Kidney (tissue), 14 donors: ENCODE measurements around the gene AGPAT1. TPM values are rescaled to one million over a fixed set of nuclear protein-coding genes. Genes with fewer than 3 reads are reported as not detected.

Source experiments
- DNase-seq, 5 donors: peaks; one replicate each; pipeline ENCODE4 v3.0.0-alpha.2; 2013 to 2020
- FAIRE-seq: peaks from 2 replicates; lab custom pipeline; 2012; peaks lifted over from hg19 to GRCh38; lab: Jason Lieb, UNC
- H3K27ac ChIP-seq, 2 donors: one replicate each; pipeline ENCODE4 v1.7.0; 2013; ENCODE audit warnings: low read depth in 2 of 2, low read length in 2 of 2, inconsistent platforms in 1 of 2
- H3K27me3 ChIP-seq: one replicate; pipeline ENCODE4 v1.7.1; 2013; ENCODE audit warnings: low read length, inconsistent platforms; ENCODE audit not compliant: control insufficient read depth, insufficient read depth
- H3K36me3 ChIP-seq, 3 donors: one replicate each; pipeline versions ENCODE4 v1.7.0 to v1.7.1; 2013; ENCODE audit warnings: low read length in 3 of 3, control low read depth in 1 of 3, inconsistent platforms in 1 of 3; ENCODE audit not compliant: insufficient read depth in 3 of 3, control insufficient read depth in 2 of 3
- H3K4me1 ChIP-seq, 3 donors: one replicate each; pipeline versions ENCODE4 v1.7.0 to v1.7.1; 2013; ENCODE audit warnings: low read length in 3 of 3, inconsistent platforms in 1 of 3, low read depth in 1 of 3; ENCODE audit not compliant: control insufficient read depth in 2 of 3, insufficient read depth in 2 of 3
- H3K4me3 ChIP-seq, 3 donors: one replicate each; pipeline versions ENCODE4 v1.7.0 to v1.8.1; 2013; ENCODE audit warnings: low read length in 3 of 3, control low read depth in 1 of 3, inconsistent platforms in 1 of 3
- H3K9ac ChIP-seq, 3 donors: one replicate each; pipeline versions ENCODE4 v1.7.0 to v1.7.1; 2013; ENCODE audit warnings: low read length in 3 of 3, control low read depth in 1 of 3, inconsistent platforms in 1 of 3
- H3K9me3 ChIP-seq, 3 donors: one replicate each; pipeline versions ENCODE4 v1.7.0 to v1.7.1; 2013; ENCODE audit warnings: low read length in 3 of 3, control low read depth in 1 of 3, inconsistent platforms in 1 of 3; ENCODE audit not compliant: control insufficient read depth in 2 of 3, insufficient read depth in 1 of 3
- intact Hi-C: fragments of 100-400 bp; cut with DNase I; formaldehyde crosslinking; loops from one replicate; pipeline ENCODE4 v1.11.1; 2022
- polyA plus RNA-seq: library from polyadenylated mRNA; stranded (reverse); fragments of 350-450 nt; fragmentation: Illumina TruSeq; extraction: RNeasy Lipid Tissue Mini Kit (QIAGEN cat#74804); gene quantifications from one replicate; pipeline ENCODE4 v1.2.3, GENCODE V29; 2014; ENCODE audit warnings: low read depth, low replicate concordance; ENCODE audit not compliant: insufficient read depth
- total RNA-seq: library from RNA; stranded (reverse); fragmentation: NEBNext Ultra II Directional; extraction: Animal tissue kit (Norgen Biotek cat#: 25700); gene quantifications from one replicate; pipeline ENCODE4 v1.2.1, GENCODE V29; 2021
- TF ChIP-seq, protein P1 (sequence below): IDR thresholded peaks from 3 replicates; pipeline ENCODE4 v1.5.1; 2012; ENCODE audit warnings: mild to moderate bottlenecking, moderate library complexity, borderline replicate concordance; ENCODE audit not compliant: insufficient read depth; ENCODE audit errors: extremely low read depth
- donor health status: control.
- donor health status: control.
- donor health status: control.
- donor health status: control.
- donor health status: control.
- donor health status: DM: yes; HTN: yes; CAD: no.
- donor health status: Normal renal cell carcinoma (clear cell type).

Gene AGPAT1
- total and polyA plus RNA-seq, 2 donors from 2014 or later = 58.9 to 87.1 TPM

DNA sequence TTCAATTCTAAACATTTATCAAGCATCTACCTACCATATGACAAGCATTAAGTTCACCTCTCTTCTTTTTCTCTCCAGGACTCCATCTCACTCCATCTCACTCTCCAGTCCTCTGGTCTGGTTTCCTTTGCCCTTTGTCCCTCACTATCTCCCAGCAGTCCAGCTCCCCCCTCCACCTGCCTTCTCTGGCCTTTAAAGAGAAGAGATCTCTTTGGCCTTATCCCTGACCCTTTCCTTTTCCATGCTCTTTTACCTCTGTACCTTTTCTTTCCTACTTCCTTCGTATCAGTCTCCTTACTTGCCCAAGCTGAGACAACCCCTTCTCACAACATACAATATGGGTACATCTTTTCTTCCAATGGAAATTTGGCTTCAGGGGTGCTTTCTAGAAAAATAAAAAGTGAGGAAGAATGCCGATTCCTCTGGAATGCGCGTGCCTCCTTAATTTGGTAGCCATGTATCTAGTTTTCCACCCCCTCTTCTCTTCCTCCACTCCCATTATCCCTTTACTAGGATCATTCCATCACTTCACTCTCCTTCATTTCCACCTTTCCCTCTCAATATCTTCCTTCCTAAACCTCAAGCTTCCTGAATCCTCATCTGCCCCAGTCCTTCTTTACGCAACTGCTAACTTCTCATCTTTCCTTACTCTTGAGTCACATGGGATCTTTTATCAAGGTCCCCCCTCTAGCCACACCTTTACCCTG lies 745 bp upstream of the AGPAT1 start:
- FAIRE-seq (no peak), DNase-seq (peak in 1 of 5 donors; percentile 29)
- Histone ChIP-seq H3K36me3 (peaks cover 0 to 8% (median 0%) of the 10 kb centered on the region in 3 donors), H3K4me1 (peaks cover 7 to 31% (median 30%) of the 10 kb centered on the region in 3 donors), H3K4me3 (peak overlapping the region; percentile 75 to 95 (median 94)), H3K9me3 (no peaks in the 10 kb centered on the region), H3K27me3 (no peaks in the 10 kb centered on the region), H3K9ac (peak overlapping the region; percentile 48 to 91 (median 59)), H3K27ac (peak overlapping the region; percentile 93 to 98)
- TF ChIP-seq, protein P1, sequence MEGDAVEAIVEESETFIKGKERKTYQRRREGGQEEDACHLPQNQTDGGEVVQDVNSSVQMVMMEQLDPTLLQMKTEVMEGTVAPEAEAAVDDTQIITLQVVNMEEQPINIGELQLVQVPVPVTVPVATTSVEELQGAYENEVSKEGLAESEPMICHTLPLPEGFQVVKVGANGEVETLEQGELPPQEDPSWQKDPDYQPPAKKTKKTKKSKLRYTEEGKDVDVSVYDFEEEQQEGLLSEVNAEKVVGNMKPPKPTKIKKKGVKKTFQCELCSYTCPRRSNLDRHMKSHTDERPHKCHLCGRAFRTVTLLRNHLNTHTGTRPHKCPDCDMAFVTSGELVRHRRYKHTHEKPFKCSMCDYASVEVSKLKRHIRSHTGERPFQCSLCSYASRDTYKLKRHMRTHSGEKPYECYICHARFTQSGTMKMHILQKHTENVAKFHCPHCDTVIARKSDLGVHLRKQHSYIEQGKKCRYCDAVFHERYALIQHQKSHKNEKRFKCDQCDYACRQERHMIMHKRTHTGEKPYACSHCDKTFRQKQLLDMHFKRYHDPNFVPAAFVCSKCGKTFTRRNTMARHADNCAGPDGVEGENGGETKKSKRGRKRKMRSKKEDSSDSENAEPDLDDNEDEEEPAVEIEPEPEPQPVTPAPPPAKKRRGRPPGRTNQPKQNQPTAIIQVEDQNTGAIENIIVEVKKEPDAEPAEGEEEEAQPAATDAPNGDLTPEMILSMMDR = no peak
- intact Hi-C loops = no loop called here

DNA sequence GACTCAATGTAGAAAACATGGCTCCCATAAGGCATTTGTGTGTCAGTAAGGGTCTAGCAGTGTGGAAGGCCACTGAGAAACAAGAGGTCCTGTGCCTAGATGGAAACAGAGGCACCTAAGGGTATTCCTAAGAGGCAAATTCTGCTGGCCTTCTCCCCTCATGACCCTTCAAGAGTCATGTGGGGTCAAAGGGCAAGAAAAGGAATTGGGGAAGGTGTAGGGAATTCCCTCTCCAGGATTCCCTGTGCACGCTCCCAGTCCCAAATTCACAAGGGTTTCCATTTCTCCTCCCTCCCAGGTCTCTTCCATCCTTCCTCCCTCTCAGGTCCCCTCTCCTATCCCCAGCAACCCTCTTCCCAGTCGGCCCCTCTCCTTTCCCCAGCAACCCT lies 568 bp downstream of the AGPAT1 start:
- intact Hi-C loops = no loop called here
- FAIRE-seq (no peak), DNase-seq (peak in 1 of 5 donors; percentile 28)
- peaks cover 7 to 31% (median 30%) of the 10 kb centered on the region in 3 donors for H3K4me1 ChIP-seq
- H3K4me3 ChIP-seq = peak overlapping the region; percentile 67 to 94 (median 77)
- H3K27ac ChIP-seq = peak overlapping the region; percentile 76 to 93
- H3K36me3 ChIP-seq = peaks cover 0 to 5% (median 0%) of the 10 kb centered on the region in 3 donors
- H3K9me3 ChIP-seq = no peaks in the 10 kb centered on the region
- H3K9ac ChIP-seq = peak overlapping the region; percentile 50 to 88 (median 54)
- H3K27me3 ChIP-seq = no peaks in the 10 kb centered on the region
- TF ChIP-seq, protein P1 = no peak

DNA sequence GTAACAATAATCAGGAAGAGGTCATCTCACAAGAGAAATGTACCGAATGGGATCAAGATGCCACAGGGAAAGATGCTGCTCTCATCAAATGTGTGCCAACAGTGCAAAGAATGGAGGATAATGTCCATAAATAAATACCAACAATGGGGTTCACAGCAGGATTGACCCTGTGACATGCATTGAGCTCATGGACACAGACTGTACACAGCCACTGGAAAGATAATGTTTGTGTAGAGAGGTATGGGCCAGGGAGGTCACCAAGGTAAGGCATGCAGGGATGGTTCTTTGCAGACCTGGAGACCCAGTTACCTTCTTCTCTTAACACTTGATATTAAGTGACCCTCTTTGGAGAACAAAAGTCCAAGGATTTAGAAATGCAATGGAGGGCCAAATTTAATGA lies 1.5 kb downstream of the AGPAT1 start:
- peaks cover 0 to 12% (median 2%) of the 10 kb centered on the region in 3 donors for H3K36me3 ChIP-seq
- peaks cover 7 to 29% (median 28%) of the 10 kb centered on the region in 3 donors for H3K4me1 ChIP-seq
- no peak overlapping the region for H3K27ac ChIP-seq
- intact Hi-C loops = no loop called here
- DNase-seq (no peak), FAIRE-seq (no peak)
- H3K9me3 ChIP-seq = no peaks in the 10 kb centered on the region
- H3K4me3 ChIP-seq = peak overlapping the region in 2 of 3 donors; percentile 10 to 94
- TF ChIP-seq, protein P1 = no peak
- no peaks in the 10 kb centered on the region for H3K27me3 ChIP-seq
- H3K9ac ChIP-seq = no peak overlapping the region
